ENCODE measurements around the gene TSPEAR.

Gene TSPEAR

DNA sequence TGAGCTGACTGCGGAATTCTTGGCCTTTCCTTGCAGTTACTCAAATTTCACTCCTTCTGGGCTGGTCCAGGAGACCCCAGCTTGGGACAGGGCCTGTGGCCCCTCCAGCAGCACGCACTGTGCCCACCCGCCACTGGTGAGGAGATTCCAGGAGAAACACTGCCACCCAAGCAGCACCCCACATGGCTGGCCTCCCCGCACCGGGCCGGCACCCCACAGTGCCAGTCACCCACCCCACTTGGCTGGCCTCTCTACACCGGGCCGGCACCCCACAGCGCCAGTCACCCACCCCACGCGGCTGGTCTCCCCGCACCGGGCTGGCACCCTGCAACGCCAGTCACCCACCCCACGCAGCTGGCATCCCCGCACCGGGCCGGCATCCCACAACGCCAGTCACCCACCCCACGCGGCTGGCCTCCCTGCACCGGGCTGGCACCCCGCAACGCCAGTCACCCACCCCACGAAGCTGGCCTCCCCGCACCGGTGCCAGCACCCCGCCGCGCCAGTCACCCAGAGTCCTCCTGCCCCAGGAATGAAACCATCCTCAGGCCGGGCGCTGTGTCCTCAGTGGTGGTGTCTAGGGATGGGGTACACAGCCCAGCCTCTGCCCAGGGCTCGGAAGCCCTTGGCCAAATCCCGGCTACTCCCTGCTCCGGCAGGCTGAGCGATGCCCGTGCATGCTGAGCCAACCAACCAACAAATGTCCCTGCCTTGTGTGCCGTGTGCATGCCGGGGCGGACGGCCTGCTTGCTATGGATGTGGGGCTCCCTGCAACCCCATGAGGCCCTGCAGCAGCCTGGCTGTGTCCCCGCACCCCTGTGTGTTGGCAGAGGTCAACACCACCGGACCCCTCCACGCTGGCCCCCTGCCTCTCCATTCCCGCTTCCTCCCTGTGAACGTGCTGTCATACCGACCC is 38.6 kb upstream of the TSPEAR start:
- H3K4me3 Mint-ChIP-seq = no peak overlapping the region
- no peaks in the 10 kb centered on the region for H3K4me1 Mint-ChIP-seq (ENCODE audit: low read depth)
- no peak overlapping the region for H3K27ac Mint-ChIP-seq
- peaks cover 5% of the 10 kb centered on the region for H3K27me3 Mint-ChIP-seq
- H3K9me3 Mint-ChIP-seq (ENCODE audit: low read depth) = peaks cover 4% of the 10 kb centered on the region
- H3K36me3 Mint-ChIP-seq = no peaks in the 10 kb centered on the region

- peaks cover 5% of the 10 kb centered on the region for H3K27me3 Mint-ChIP-seq
- no peaks in the 10 kb centered on the region for H3K9me3 Mint-ChIP-seq (ENCODE audit: low read depth)
- H3K4me3 Mint-ChIP-seq = no peak overlapping the region
- H3K4me1 Mint-ChIP-seq (ENCODE audit: low read depth) = no peaks in the 10 kb centered on the region
- H3K27ac Mint-ChIP-seq = no peak overlapping the region
- H3K36me3 Mint-ChIP-seq = no peaks in the 10 kb centered on the region
Observed at GRCh38 chr21:44749116-44749758, 37.9 kb upstream of the TSPEAR start.

- Mint-ChIP-seq H3K4me3 (no peak overlapping the region), H3K4me1 (ENCODE audit: low read depth) (no peaks in the 10 kb centered on the region), H3K27ac (no peak overlapping the region), H3K27me3 (peaks cover 5% of the 10 kb centered on the region), H3K36me3 (no peaks in the 10 kb centered on the region), H3K9me3 (ENCODE audit: low read depth) (no peaks in the 10 kb centered on the region)
Observed at GRCh38 chr21:44748621-44749020, 37.2 kb upstream of the TSPEAR start.

DNA sequence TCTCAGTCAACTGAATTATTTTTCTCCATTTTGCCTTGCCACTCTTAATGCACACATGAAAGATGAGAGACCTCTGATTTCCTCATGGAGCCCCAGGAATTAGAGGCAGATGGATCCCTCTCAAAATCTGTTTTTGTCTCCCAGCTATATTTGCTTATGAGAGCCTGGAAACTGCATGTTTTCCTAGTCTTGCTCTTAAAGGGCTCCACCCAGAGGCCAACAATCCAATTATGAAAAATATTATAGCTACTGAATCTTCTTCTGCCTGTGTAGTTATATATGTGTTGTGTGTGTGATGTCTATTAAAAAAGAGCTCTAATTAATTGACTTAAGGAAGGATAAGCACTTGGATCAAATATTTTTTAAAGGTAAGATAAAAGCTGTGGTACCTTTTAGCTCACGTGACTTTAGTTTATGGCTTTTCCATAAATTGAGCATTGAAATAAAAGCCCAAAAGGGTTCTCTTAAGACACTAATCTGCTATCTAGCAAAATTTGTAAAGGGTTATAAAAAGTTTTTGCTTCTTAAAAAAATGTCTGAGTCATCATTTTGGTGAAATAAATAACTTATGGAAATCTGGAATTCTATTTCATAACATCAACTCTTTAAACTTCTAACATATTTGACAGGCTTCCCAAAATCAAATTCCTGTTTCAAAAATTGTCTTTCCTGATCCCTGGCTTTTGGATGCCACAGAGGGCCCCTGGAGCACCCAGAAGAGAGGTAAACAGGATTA is 31.2 kb upstream of the TSPEAR start:
- no peak overlapping the region for H3K4me3 Mint-ChIP-seq
- peaks cover 4% of the 10 kb centered on the region for H3K36me3 Mint-ChIP-seq
- no peak overlapping the region for H3K27ac Mint-ChIP-seq
- H3K4me1 Mint-ChIP-seq (ENCODE audit: low read depth) = peaks cover 5% of the 10 kb centered on the region
- no peaks in the 10 kb centered on the region for H3K27me3 Mint-ChIP-seq
- no peaks in the 10 kb centered on the region for H3K9me3 Mint-ChIP-seq (ENCODE audit: low read depth)

DNA sequence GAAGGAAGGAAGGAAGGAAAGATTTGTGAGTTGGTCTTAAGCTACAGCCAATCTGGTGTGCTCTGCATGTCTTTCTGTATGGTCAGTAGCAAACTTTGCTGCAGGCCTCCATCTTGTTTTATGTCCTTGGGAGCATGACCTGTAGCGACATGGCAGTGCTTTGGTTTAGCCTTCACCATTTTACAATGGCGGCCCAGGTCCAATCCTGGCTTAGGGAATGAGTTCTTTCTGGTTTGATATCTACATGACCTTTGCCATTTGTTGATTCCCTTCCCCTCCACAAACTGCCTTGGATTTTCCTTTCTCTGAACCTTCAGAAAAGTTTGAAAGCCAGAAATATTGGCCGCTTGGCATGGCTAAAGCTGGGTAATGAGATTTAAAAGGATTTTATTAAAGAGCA is 30.5 kb upstream of the TSPEAR start:
- Mint-ChIP-seq H3K27me3 (no peaks in the 10 kb centered on the region), H3K9me3 (ENCODE audit: low read depth) (no peaks in the 10 kb centered on the region), H3K36me3 (peaks cover 7% of the 10 kb centered on the region), H3K4me3 (no peak overlapping the region), H3K4me1 (ENCODE audit: low read depth) (peaks cover 5% of the 10 kb centered on the region), H3K27ac (no peak overlapping the region)

- H3K4me3 Mint-ChIP-seq = no peak overlapping the region
Observed at GRCh38 chr21:44740742-44741141, 29.4 kb upstream of the TSPEAR start.

GRCh38 chr21:44739316-44739715 is 27.9 kb upstream of the TSPEAR start:
- peaks cover 7% of the 10 kb centered on the region for H3K36me3 Mint-ChIP-seq
- no peaks in the 10 kb centered on the region for H3K27me3 Mint-ChIP-seq
- H3K9me3 Mint-ChIP-seq (ENCODE audit: low read depth) = no peaks in the 10 kb centered on the region
- peaks cover 5% of the 10 kb centered on the region for H3K4me1 Mint-ChIP-seq (ENCODE audit: low read depth)
- no peak overlapping the region for H3K27ac Mint-ChIP-seq
- no peak overlapping the region for H3K4me3 Mint-ChIP-seq

More at GRCh38 chr21:44740742-44741141, 29.4 kb upstream of the TSPEAR start:
- H3K27ac Mint-ChIP-seq = no peak overlapping the region
- H3K9me3 Mint-ChIP-seq (ENCODE audit: low read depth) = no peaks in the 10 kb centered on the region
- H3K36me3 Mint-ChIP-seq = peaks cover 7% of the 10 kb centered on the region
- peaks cover 5% of the 10 kb centered on the region for H3K4me1 Mint-ChIP-seq (ENCODE audit: low read depth)
- H3K27me3 Mint-ChIP-seq = no peaks in the 10 kb centered on the region

GRCh38 chr21:44738621-44739020 is 27.2 kb upstream of the TSPEAR start:
- peaks cover 5% of the 10 kb centered on the region for H3K4me1 Mint-ChIP-seq (ENCODE audit: low read depth)
- H3K27ac Mint-ChIP-seq = no peak overlapping the region
- no peak overlapping the region for H3K4me3 Mint-ChIP-seq

DNA sequence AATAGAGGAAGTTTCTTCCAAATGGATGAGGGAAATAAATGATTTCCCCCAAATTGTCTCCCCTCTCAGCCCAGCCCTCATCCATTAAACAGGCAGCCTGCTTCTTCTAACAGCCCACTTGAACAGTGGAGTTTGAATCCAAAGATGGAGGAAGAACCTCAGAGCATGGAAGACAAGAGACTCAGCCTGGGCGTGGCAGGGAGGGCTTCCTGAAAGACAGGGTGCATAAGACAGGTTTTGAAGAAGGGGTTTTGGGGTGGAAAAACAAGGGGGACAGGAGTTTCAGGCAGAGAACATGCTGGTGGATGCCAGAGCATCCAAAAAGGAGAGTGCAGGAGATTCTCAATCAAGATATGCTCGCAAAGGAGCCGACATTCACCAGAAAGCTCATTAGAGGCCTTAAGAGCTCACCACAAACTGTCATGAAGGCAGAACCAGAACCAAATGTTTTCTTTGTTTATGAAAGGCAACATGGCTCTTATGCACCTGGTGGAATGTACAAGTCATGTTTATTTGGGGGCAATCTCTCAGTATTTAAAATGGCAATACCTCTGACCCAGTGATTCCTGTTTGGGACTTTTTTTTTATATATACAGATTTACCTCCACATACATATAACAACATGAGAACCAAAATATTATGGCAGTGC is 26.5 kb upstream of the TSPEAR start:
- Mint-ChIP-seq H3K4me3 (no peak overlapping the region), H3K9me3 (ENCODE audit: low read depth) (no peaks in the 10 kb centered on the region), H3K27ac (no peak overlapping the region), H3K36me3 (peaks cover 7% of the 10 kb centered on the region), H3K4me1 (ENCODE audit: low read depth) (peaks cover 5% of the 10 kb centered on the region), H3K27me3 (no peaks in the 10 kb centered on the region)

More at GRCh38 chr21:44738621-44739020, 27.2 kb upstream of the TSPEAR start:
- Mint-ChIP-seq H3K36me3 (peaks cover 7% of the 10 kb centered on the region), H3K9me3 (ENCODE audit: low read depth) (no peaks in the 10 kb centered on the region), H3K27me3 (no peaks in the 10 kb centered on the region)

GRCh38 chr21:44736291-44737004 is 25.1 kb upstream of the TSPEAR start:
- Mint-ChIP-seq H3K4me1 (ENCODE audit: low read depth) (no peaks in the 10 kb centered on the region), H3K9me3 (ENCODE audit: low read depth) (no peaks in the 10 kb centered on the region), H3K4me3 (no peak overlapping the region), H3K27me3 (no peaks in the 10 kb centered on the region), H3K36me3 (peaks cover 7% of the 10 kb centered on the region), H3K27ac (no peak overlapping the region)

DNA sequence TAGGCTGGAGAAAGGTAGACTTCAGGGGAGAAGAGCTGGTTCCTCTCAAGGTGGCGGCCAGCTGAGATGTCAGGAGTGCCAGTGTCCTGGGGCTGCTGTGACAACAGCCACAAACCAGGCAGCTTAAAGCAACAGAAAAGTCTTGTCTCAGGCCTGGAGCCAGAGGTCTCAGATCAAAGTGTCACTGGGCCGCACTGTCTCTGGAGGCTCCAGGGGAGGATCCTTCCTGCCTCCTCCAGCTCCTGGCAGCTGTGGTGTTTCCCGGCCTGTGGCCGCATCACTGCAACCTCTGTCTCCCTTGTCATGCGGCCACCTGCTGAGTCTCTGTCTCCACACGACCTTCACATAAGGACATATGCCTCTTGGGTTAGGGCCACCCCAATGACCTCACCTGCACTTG is 24.4 kb upstream of the TSPEAR start:
- H3K4me1 Mint-ChIP-seq (ENCODE audit: low read depth) = no peaks in the 10 kb centered on the region
- H3K36me3 Mint-ChIP-seq = peaks cover 7% of the 10 kb centered on the region
- no peak overlapping the region for H3K4me3 Mint-ChIP-seq
- no peaks in the 10 kb centered on the region for H3K27me3 Mint-ChIP-seq
- no peaks in the 10 kb centered on the region for H3K9me3 Mint-ChIP-seq (ENCODE audit: low read depth)
- no peak overlapping the region for H3K27ac Mint-ChIP-seq

DNA sequence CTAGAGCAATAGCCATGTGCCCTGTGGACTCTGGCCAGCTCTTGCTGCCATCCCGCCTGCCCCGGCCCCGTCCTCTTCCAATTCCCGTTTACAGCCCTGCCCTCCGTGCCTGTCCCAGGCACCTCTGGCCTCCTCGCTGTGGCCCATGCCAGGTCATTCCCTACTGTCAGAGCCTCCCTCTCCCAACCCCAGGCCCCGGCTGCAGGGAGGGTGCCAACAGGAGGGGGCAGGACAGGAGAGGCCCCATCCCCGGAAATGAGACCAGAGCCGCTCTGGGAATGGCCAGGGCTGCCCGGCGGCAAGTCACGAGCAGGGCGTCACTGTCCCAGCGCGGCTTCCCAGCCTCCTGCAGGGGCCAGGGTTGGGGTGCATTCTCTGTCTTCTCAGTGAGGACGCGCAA is 23.5 kb upstream of the TSPEAR start:
- peaks cover 7% of the 10 kb centered on the region for H3K36me3 Mint-ChIP-seq
- H3K9me3 Mint-ChIP-seq (ENCODE audit: low read depth) = no peaks in the 10 kb centered on the region
- H3K4me3 Mint-ChIP-seq = no peak overlapping the region
- H3K4me1 Mint-ChIP-seq (ENCODE audit: low read depth) = no peaks in the 10 kb centered on the region
- H3K27ac Mint-ChIP-seq = no peak overlapping the region
- no peaks in the 10 kb centered on the region for H3K27me3 Mint-ChIP-seq

DNA sequence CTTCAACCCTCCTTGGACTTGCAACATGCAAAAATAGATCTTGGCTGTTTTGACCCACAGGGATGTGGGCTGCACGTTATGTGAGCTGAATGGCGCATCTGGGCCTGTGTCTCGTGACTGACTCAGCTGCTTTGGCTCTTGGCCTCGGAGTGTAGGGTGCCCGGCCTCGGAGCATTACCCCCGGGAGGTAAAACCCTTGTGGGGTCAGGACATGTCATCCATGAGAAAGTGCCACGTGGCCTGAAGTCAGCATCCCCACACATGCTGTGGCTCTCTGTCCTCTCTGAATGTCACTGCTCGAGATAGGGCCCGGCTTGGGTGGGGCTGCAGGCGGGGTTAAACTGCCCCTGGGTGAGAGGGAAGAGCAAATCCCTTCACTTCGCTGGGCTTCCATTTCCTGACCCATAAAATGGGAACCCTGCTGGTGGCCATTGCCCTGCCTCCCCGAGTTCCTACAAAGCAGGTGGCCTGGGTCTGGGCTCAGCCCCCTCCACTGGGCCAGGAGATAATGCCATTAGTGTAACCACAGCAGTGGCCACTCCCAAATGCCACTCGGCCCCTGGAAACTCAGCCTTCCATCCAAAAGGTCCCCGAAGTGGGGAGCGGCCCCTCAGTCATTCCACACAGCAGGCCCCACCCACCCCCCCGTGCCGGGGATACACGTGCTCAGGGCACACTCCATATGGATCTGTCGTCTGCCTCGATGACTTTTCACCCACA is 22.8 kb upstream of the TSPEAR start:
- H3K27ac Mint-ChIP-seq = no peak overlapping the region
- no peaks in the 10 kb centered on the region for H3K9me3 Mint-ChIP-seq (ENCODE audit: low read depth)
- no peak overlapping the region for H3K4me3 Mint-ChIP-seq
- H3K4me1 Mint-ChIP-seq (ENCODE audit: low read depth) = no peaks in the 10 kb centered on the region
- peaks cover 7% of the 10 kb centered on the region for H3K36me3 Mint-ChIP-seq
- no peaks in the 10 kb centered on the region for H3K27me3 Mint-ChIP-seq

- Mint-ChIP-seq H3K9me3 (ENCODE audit: low read depth) (no peaks in the 10 kb centered on the region), H3K4me1 (ENCODE audit: low read depth) (no peaks in the 10 kb centered on the region), H3K36me3 (peaks cover 5% of the 10 kb centered on the region), H3K27me3 (no peaks in the 10 kb centered on the region), H3K4me3 (no peak overlapping the region), H3K27ac (no peak overlapping the region)
Observed at GRCh38 chr21:44732956-44733355, 21.6 kb upstream of the TSPEAR start.

Data from activated naive CD8-positive, alpha-beta T cell (primary cell).